NT2/D1 (cell line): Measurements from ENCODE around the gene PTPRN2.

Experiments used
- SUZ12 ChIP-seq: IDR thresholded peaks from 2 replicates; pipeline ENCODE4 v1.6.1; 2011; ENCODE audit not compliant: insufficient read length, insufficient read depth; ENCODE audit errors: extremely low read depth
- YY1 ChIP-seq: IDR thresholded peaks from 2 replicates; pipeline ENCODE4 v1.6.1; 2011; ENCODE audit not compliant: insufficient read length, insufficient read depth
- ZNF274 ChIP-seq: IDR thresholded peaks from 2 replicates; pipeline ENCODE4 v1.6.1; 2011; ENCODE audit warnings: mild to moderate bottlenecking, low read depth, low read length

DNA sequence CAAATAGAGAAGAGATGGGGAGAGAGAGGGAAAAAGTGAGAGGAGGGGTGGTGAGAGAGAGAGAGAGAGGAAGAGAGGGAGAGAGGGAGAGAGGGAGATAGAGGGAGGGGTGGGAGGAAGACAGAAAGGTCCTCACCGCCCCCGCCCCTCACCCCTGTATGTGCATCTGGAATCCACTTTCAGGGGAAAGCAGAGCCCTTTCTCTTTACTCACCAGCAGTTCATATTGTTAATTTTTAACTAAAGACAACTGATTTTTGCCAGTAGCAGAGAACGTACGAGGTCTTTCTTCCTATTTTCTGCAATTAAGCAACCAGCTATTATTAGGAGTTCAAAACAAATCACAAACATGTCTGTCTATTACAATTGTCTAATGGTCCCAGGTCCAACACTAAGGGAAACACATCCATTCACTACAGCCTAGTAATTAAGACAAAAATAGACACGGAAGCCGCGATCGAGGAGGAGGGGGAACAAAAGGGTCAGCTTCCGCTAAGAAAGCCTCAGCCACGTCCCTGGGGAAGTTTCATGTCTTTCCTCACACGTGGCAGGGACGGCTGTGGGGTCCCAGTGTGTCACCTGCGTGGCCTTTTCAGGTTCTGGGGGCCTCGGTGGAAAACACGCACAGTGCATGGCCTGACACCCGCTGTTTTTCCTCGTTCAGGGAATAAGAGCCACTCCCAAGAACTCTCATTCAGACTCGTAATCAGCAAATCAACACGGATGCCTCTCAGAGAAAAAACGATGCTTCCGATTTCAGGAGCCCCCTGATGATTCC is 572.0 kb downstream of the PTPRN2 start:
- TF ChIP-seq ZNF274 = no peak
- TF ChIP-seq YY1 = no peak
- no peak for TF ChIP-seq SUZ12
